ENCODE measurements around the gene ECE1. TPM values are rescaled to one million over a fixed set of nuclear protein-coding genes. Genes with fewer than 3 reads are reported as not detected.

ECE1 gene
- polyA plus RNA-seq, 4 donors = 45.5 to 51.3 (median 48.6) TPM

DNA sequence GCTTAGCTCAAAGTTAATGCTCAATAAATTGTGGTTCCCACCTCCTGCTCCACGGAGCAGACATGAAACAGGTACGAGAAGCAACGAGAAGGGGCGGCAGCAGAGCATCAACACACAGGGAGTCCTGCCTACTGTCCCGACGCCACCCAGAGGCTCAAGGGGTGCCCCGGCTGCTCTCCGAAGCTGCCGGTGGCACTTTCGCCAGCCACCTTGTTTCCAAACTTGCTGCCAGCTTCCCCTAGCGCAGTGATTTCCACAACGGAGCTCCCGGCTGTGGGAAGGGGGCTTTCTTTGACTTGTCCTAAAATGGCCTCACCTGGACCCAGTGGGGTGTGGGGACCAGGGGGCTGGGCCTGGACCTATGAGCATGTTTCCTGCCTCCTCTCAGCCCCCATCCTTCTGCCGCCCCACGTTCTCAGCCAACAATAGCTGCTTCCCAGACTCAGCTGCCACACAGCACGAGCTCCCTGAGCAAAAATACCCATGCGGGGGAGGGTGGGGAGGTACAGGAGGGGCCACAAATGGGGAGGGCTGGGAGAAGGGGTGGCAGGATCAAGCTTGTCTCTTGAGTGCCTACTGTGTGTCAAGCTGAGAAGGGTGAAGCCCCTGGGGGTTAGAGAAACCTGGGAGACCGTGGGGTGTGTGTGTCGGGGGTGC lies 35.6 kb upstream of the ECE1 start:
- no peak for DNase-seq (ENCODE audit: low read depth in 4 of 4, low spot score in 3 of 4)

DNA sequence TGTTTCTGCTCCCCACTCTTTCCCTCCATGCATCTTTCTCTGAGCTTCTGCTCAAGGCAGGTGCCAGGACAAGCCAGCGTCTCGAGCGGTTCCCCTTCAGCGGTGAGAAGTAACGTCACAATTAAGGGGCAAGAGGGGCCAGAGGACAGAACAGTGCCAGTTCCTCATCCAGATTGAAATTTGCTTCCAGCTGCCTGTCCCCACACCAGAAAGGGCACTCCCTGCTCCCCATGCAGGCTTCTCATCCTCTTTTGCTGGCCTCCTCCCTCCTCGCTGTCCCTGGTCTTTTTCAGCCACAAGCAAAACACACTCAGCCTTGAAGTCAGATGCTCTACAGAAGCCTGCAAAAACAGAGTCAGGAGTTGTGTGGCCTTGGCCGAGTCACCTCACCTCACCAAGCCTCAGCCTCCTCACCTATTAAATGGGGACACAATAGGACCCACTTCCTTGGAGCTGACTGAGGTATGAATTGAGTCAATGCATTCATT lies 35.0 kb upstream of the ECE1 start:
- no peak for DNase-seq (ENCODE audit: low read depth in 4 of 4, low spot score in 3 of 4)

DNA sequence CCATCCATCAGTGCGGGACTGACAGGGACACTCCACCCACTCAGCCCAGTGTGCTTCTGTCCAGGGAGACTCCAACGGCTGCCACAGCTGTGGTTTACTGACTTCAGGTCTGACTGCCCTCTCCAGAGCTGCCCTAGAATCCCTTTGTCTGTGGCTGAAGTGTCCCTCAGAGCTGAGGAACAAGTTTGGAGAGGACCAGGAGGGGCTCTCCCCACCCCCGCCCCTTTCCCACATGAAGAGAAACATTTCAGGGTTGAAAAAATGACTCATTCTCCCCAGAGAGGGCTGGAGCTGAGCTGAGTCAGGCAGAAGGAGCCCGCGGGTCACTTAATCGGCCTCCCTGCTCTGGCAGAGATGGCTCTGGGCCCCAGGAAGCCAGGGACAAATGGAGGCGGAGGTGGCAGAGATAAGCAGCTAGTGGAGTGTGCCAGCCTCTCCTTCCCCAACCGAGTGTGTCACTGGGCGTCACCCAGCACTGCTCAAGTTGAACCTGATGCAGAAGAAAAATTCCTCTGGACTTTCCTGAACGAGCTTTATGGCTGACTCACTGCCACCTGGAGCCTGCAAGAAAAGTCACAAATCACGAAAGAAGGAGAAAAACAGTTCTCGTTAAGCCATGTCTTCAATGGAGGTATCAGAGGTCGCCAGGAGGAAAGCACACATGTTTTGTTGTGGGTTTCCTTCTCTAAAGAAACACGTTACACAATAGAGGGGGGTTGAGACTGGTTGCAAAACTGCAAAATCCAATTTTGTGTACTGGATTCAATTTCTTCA lies 34.3 kb upstream of the ECE1 start:
- no peak for DNase-seq (ENCODE audit: low read depth in 4 of 4, low spot score in 3 of 4)

DNA sequence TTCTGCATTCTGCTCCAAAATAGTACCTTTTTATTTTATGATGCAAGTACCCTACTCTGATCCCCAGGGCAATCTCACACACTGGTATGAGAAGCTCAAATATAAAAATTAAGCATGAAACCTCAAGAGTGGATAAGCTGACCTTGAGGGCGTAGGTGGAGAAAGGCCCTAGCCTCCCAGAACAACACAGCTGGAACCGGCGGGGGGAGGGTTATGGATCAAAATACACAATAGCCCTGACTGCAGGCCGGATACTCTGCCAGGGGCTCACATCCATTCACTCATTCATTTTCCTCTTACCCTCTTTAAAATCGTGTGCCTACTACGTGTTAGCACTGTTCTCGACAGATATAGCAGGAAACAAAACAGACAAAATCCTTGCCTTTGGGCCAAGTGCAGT lies 32.8 kb upstream of the ECE1 start:
- DNase-seq (ENCODE audit: low read depth in 4 of 4, low spot score in 3 of 4) = no peak

DNA sequence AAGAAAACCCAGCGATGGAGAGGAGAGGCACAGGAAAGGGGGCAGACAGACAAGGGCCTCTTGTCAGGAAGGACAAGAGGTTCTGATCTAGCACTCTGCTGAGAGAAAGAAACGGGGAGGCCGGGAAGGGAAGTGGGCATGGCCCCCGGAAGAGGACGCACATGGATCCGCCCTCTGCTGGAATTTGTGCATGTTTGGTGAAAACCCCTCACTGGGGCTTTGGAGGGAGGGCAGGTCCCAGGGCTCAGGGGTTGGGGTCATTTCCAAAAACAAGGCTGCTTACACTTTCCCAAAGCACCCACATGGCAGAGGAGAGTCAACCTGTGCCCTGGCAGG lies 32.4 kb upstream of the ECE1 start:
- no peak for DNase-seq (ENCODE audit: low read depth in 4 of 4, low spot score in 3 of 4)

DNA sequence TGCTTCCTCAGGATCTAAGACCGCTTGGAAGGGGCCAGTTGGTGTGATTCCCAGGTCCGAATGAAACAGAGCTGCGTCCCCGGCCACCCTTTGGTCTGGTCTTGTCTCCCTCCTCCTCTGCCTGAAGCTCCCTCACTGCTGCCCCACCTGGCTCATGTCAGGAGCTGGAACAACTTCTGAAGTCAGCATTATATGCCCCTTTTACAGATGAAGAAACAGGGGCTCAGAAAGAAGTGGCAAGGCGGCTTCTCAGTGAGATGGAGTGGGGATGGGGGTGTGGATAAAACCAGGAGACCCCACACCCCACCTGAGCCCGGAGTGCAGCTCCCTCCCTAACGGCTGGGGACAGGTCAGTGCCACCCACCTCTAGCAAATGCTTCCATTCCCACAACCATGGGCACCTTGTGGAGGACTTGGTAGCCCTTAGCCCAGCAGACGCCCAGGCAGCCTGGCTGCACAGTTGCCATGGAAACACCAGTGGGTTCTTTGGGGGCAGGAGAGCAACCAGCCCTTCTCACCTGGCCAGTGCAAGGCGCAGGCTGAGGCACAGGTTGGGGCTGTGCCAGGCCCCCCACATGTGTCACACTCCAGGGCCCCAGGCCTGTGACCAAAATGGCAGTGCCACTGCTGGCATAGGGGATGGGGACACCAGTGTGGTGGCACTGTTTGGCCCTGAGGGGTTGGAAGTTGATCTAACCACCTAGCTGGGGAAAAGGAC lies 31.9 kb upstream of the ECE1 start:
- DNase-seq (ENCODE audit: low read depth in 4 of 4, low spot score in 3 of 4) = no peak

DNA sequence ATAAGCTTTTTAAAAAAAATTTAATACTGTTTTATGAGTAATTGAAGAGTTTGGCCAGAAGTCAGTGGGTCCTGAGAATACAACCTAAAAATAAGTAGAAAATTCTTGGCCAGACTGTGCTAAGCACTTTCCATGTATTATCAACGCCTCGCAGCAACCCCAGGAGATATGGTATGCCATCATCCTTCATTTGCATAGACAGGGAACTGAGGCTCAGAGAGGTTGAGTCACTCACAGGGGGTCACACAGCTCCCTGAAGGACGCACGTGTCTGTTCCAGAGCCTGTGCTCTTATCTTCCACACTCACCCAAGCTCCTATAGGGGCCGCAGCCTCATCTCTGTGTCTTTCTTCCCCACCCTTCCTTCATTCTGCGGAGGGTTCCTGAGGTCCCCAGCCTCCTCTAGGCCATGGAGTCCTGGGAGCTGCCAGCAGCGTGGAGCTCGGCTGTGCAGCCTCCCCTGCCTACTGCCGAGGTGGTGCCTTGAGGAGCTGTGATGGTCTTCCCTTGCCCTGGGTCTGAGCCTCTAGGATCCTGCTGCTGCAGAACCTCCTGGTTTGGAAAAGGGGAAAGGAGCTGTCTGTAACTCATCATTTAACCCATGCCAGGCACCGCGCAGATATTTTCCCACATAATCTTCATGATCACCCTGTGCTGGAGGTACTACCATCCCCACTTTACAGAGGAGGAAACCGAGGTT lies 30.3 kb upstream of the ECE1 start:
- DNase-seq (ENCODE audit: low read depth in 4 of 4, low spot score in 3 of 4) = no peak

DNA sequence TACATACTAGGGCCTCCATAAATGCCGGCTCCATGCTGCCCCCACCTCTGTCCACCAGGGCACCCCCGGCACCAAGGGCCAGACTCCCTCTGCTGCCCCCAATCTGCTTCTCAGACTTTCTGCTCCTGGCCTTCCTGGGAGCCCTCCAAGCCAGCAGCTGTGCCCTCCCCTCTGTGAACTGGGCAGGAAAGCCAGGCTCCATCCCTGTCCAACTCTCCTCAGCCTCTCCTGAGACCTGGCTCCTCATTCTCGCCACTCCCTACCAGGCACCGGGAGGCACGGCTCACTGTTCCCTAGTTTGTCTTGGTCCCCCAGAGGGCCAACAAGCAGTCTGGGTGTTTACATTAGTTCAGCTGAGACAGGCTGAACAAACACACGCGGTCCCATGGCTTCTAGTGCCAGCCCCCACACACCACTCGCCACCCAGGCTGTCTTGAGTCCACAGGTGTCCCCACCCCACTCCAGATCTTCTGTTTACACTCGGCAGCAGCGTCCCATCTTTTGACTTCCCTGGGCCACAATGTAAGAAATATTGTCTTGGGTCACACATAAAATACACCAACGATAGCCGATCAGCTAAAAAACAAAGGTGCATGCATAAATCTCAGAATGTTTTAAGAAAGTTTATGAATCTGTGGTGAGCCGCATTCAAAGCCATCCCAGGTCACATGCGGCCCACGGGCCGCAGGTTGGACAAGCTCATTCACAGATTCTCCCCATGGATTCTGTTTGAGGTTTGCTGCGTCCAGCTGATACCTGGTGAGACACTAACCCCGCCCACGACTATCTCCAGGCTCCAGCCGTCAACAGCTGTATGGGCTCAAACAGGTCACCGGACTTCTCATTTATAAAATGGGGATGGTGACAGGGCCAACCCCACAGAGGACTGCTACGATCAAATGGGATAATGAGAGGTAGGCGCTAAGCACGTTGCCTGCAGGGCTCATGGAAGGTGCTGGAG lies 29.5 kb upstream of the ECE1 start:
- no peak for DNase-seq (ENCODE audit: low read depth in 4 of 4, low spot score in 3 of 4)

DNA sequence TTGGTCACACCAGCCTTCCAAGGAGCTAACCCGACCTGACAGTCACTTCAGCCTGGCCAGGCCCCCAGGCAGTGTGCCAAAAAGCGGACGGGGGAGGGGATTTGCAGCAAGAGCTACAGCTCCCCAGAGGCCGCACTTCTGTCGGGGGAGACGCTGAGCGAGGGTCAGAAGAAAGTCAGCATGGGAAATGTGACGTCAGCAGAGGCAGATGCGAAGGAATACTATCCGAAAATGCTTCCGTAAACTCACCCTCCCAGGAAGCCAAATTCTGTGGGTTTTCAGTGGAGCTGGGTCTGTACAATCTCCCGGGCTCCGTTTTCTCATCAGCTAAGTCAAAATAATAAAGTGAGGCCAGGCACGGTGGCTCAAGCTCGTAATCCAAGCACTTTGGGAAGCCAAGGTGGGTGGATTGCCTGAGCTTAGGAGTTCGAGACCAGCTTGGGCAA lies 28.5 kb upstream of the ECE1 start:
- peak in 2 of 4 donors; percentile 61 for DNase-seq (ENCODE audit: low read depth in 4 of 4, low spot score in 3 of 4)

DNA sequence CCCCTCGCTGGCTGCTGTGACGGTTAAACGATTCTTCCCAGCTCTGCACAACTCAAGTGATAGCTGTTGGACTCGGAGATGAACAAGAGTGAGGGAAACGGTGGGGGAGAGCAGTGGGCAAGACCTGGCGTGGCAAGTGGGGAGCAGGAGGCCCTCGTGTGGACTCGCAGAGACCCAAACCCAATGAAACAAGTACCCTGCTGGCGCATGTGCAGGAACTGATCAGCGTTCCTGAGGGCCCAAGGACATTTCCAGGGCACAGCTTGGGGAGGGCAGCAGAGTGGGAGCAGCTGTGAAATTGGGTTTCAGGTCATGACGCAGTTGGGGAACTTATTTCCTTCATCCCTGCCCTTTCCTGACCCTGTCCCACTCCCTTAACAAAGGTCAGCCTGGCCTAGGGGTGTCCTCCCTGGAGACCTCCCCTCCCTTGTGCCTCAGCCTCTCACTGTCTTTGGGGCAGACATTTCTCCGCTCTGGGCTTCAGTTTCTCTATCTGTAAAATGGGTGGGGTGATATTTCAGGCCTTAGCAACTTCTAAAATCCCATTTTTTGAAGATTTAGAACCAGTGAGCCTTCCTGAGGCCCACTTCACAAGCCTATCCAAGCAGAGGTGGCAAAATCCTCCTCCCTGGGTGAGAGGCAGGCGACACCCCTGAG lies 27.9 kb upstream of the ECE1 start:
- DNase-seq (ENCODE audit: low read depth in 4 of 4, low spot score in 3 of 4) = no peak

DNA sequence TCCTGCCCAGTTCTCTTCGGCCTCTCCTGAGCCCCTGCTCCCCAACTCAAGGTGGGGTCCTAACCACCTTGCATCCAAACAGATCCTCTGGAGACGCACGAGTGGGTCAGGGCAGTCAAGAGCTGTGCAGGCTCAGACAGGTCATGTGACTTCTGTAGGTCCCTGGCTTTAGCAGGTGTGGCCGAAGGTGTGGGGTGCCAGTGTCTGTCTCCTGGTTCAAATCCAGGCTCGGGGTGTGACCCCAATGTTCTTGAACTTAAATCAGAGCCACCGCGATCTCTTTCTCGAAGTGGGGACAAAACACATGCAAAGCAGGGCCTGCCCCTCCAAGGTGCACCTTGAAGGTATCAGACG lies 27.4 kb upstream of the ECE1 start:
- no peak for DNase-seq (ENCODE audit: low read depth in 4 of 4, low spot score in 3 of 4)

DNA sequence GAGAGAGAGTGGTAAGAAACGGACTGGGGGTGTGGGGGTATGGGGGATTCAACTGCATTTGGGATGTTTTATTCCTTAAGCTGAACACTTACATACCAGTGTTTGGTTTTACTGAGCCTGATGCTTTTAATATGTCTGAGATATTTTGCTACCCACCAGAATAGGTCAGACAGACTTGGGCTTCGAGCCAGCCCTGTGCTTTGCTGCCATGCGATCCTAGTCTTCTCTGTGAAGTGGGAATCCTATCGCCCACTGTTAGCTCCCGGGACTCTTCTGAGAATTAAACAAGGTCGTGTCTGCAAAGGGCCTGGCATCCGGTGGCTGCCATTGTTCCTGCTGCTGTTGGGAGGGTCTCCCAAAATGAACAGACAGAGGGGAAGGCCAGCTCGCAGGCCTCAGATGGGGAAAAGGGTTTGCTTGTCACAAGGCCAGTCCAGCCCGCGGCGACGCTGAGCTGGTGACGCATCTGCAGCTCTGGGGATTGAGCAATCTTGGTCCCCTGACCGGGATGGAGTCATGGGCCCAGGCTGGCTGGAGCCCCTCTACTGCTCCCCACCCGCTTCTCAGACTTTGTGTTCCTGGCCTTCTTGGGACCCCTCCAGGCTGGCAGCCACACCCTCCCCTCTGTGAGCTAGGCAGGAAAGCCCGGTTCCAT lies 26.9 kb upstream of the ECE1 start:
- no peak for DNase-seq (ENCODE audit: low read depth in 4 of 4, low spot score in 3 of 4)

DNA sequence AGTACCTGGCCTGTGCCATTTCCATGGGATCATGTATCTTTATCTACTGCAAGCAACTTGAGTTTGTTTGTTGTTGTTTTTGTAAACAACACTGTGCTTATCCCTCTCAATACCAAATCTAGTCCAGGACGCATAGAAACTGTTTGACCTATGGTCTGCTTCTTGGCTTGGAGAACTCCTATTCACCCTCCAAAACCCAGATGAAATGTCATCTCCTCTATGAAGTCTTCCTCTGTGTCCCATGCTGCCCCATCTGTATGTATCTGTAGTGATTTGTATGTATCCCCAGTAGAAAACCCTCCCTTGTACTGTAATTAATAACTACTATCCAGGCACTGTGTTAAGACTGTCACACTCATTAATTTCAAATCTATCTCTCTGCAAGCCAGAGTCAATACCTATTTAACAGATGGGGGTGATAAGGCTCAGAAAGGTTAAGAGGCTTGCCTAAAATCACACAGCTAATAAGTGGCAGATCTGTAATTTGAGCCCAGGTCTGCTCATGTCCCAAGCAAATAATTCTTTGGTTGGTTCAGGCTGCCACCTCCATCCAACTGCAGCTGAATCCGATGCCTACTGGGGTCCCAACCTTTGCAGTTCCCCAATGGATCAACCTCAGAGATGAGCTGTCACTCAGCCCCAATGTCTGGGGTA lies 24.6 kb upstream of the ECE1 start:
- no peak for DNase-seq (ENCODE audit: low read depth in 4 of 4, low spot score in 3 of 4)

DNA sequence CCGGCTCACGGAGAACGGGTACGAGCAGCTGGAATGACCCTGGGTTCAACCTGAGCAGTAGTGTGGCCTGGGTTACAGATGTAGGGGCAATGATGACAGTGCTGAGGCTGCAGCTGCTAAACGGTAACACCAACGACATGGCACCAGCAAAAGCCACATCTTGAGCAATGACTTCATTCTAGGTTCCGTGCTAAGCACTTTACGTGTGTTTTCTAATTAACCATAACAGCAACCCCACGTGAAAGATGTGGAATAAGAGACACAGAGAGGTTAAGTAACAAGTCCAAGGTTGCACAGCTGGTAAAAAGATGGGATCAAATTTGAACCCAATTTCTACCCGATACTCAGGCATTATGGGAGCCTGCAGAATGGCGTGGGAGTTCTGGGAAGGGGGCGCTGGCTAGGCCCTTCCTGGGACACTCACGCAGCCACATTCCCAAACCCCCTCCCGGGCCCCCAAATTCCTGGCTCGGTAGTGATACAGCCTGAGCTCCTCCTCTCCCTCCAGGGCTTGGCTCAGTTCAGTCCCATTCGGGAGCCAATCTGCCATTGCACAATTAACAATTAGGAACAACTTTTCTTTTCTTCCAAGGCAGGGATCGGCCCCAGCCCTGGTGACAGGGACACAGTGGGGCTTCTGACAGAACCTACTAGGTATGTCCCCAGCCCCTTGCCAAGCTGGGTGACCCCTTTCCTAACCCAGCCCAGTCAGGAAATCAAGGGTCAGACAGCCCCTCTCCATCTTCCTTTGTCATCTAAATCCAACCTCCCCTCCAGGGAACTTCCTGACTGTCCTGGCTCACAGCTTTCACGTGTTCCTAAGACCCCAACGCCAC lies 23.8 kb upstream of the ECE1 start:
- DNase-seq (ENCODE audit: low read depth in 4 of 4, low spot score in 3 of 4) = no peak

DNA sequence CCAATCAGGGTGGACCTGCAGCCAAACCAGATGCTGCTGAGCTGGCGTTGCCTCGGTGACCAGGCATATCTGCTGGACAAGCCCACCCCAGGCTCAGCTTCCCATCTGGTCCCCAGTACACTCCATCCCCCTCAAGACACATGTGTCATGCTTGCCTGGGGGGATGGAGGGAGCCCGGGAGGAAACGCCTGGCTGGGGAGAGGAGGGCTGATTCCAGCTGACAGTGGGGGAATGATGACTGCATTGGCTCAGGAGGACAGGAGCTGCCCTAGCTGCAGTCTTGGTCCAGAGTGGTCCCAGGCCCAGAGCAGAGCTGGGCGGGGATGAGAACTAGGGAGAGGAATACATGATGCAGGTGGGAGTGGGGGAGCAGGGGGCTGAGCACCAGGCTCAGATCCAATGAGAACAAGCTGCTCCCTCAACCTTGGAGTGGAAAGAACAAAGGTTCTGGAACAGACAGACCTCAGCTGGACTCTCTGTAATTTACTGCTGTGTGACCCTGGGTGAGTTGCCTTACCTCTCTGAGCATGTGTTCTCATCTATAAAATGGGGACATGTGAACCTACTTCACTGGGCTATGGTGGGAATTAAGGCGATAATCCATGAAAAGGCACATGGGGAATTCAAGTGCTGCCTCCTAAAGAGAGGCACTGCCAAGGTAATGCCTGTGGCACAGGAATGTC lies 23.1 kb upstream of the ECE1 start:
- no peak for DNase-seq (ENCODE audit: low read depth in 4 of 4, low spot score in 3 of 4)

DNA sequence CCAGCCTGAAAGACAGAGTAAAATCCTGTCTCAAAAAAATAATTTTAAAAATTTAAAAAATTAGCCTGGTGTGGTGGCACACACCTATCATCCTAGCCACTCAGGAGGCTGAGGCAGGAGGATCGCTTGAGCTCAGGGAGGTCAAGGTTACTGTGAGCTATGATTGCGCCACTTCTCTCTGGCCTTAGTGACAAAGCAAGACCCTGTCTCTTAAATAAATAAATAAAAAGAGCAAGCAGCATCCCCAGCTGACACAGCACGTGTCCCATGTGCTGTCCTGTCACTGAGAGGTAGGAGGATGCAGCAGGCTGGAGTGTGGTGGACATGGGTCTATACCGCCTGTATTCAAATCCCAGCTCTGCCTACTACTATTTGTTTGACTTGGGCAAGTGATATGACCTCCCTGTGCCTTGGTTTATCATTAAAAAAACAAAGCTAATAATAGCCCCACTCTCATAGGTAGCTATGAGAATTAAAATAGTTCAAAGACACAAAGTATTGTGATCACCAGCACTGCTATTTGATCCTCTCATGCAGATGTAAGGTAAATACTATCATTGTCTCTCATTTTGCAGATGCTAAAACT lies 22.2 kb upstream of the ECE1 start:
- no peak for DNase-seq (ENCODE audit: low read depth in 4 of 4, low spot score in 3 of 4)

DNA sequence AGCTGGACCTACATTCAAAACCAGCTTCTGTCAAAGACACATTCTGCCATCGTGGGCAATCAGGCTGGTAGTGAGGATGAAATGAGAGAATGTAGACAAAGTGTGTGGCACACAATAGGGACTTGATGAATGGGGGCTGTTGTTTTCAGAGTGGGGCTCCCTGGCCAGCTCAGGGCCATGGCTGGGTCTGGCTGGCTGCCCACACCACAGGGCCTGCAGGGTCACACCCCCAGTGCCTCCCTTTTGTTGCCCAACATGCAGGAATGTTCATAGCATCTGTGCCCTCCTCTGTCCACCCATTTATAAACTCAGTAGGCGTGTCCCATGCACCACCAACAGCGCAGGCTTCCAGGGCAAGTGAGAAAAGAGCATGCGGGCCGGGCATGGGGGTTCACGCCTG lies 20.8 kb upstream of the ECE1 start:
- no peak for DNase-seq (ENCODE audit: low read depth in 4 of 4, low spot score in 3 of 4)
